HUES48 (cell line): Measurements from ENCODE around the gene MIF4GD.
"Not testable (repeated sequence)": the region's sequence is repeated elsewhere in the genome, so short reads cannot be mapped to it uniquely, and the experiment has no call there.

Experiments used
- H3K27ac ChIP-seq: one replicate; pipeline ENCODE4 v1.7.0; 2013; ENCODE audit warnings: low read depth, low read length, inconsistent platforms
- H3K27me3 ChIP-seq: 2 replicates; pipeline ENCODE4 v1.6.1; 2013; ENCODE audit warnings: mild to moderate bottlenecking, low read length; ENCODE audit not compliant: control insufficient read depth, insufficient read depth
- H3K36me3 ChIP-seq: 2 replicates; pipeline ENCODE4 v1.6.1; 2013; ENCODE audit warnings: low read length; ENCODE audit not compliant: control insufficient read depth, insufficient read depth
- H3K4me1 ChIP-seq: 2 replicates; pipeline ENCODE4 v1.6.1; 2013; ENCODE audit warnings: mild to moderate bottlenecking, low read length; ENCODE audit not compliant: control insufficient read depth, insufficient read depth
- H3K4me3 ChIP-seq: 2 replicates; pipeline ENCODE4 v1.5.1; 2013; ENCODE audit warnings: mild to moderate bottlenecking, low read depth, low read length
- H3K9ac ChIP-seq: 2 replicates; pipeline ENCODE4 v1.6.1; 2013; ENCODE audit warnings: mild to moderate bottlenecking, low read depth, low read length, moderate library complexity
- H3K9me3 ChIP-seq: 2 replicates; pipeline ENCODE4 v1.6.1; 2013; ENCODE audit warnings: low read length; ENCODE audit not compliant: control insufficient read depth, insufficient read depth

MIF4GD gene

GRCh38 chr17:75307957-75308731 lies 37.1 kb upstream of the MIF4GD start:
- H3K27me3 ChIP-seq: no peaks in the 10 kb centered on the region
- no peaks in the 10 kb centered on the region for H3K36me3 ChIP-seq
- H3K9ac ChIP-seq: no peak overlapping the region
- no peak overlapping the region for H3K27ac ChIP-seq
- H3K9me3 ChIP-seq: no peaks in the 10 kb centered on the region
- H3K4me1 ChIP-seq: no peaks in the 10 kb centered on the region
- no peak overlapping the region for H3K4me3 ChIP-seq

DNA sequence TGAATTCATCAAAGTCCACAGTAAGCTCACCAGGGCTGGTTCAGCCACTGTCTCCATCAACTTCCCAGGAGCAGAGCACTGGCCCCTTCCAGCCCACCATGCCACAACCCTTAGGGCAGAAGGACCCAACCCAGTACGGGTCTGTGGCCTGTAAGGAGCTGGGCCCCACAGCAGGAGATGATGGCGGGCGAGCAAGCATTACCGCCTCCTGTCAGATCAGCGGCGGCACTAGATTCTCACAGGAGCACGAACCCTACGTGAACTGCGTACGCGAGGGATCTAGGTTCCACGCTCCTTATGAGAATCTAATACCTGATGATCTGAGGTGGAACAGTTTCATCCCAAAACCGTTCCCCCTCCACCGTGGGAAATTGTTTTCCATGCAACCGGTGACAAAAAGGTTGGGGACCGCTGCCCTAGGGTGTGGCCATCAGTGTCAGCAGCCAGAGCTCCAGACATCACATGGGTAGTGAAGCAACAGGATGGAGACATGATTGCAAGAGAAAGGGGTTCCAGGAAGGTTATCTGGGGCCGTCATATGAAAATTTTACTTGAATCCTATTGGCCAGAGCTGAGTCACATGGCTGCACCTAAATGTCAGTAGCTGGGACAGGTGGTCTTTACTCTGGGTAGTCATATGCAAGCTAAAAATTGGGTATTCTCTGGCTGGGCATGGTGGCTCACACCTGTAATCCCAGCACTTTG lies 30.6 kb upstream of the MIF4GD start:
- Histone ChIP-seq H3K9me3 (no peaks in the 10 kb centered on the region), H3K4me1 (no peaks in the 10 kb centered on the region), H3K36me3 (no peaks in the 10 kb centered on the region), H3K27me3 (no peaks in the 10 kb centered on the region), H3K27ac (no peak overlapping the region), H3K9ac (no peak overlapping the region), H3K4me3 (no peak overlapping the region)

GRCh38 chr17:75301049-75301448 lies 30.0 kb upstream of the MIF4GD start:
- Histone ChIP-seq H3K27me3 (no peaks in the 10 kb centered on the region), H3K4me1 (no peaks in the 10 kb centered on the region), H3K9ac (no peak overlapping the region), H3K4me3 (no peak overlapping the region), H3K9me3 (no peaks in the 10 kb centered on the region), H3K27ac (no peak overlapping the region), H3K36me3 (no peaks in the 10 kb centered on the region)

- Histone ChIP-seq H3K4me3 (no peak overlapping the region), H3K4me1 (no peaks in the 10 kb centered on the region), H3K36me3 (no peaks in the 10 kb centered on the region), H3K27me3 (no peaks in the 10 kb centered on the region), H3K9ac (no peak overlapping the region), H3K9me3 (no peaks in the 10 kb centered on the region), H3K27ac (no peak overlapping the region)
Measured at GRCh38 chr17:75300280-75300679, 29.2 kb upstream of the MIF4GD start.

- Histone ChIP-seq H3K9me3 (no peaks in the 10 kb centered on the region), H3K36me3 (no peaks in the 10 kb centered on the region), H3K27ac (no peak overlapping the region), H3K9ac (no peak overlapping the region), H3K27me3 (no peaks in the 10 kb centered on the region), H3K4me1 (no peaks in the 10 kb centered on the region), H3K4me3 (no peak overlapping the region)
Measured at GRCh38 chr17:75295201-75296158, 24.4 kb upstream of the MIF4GD start.

DNA sequence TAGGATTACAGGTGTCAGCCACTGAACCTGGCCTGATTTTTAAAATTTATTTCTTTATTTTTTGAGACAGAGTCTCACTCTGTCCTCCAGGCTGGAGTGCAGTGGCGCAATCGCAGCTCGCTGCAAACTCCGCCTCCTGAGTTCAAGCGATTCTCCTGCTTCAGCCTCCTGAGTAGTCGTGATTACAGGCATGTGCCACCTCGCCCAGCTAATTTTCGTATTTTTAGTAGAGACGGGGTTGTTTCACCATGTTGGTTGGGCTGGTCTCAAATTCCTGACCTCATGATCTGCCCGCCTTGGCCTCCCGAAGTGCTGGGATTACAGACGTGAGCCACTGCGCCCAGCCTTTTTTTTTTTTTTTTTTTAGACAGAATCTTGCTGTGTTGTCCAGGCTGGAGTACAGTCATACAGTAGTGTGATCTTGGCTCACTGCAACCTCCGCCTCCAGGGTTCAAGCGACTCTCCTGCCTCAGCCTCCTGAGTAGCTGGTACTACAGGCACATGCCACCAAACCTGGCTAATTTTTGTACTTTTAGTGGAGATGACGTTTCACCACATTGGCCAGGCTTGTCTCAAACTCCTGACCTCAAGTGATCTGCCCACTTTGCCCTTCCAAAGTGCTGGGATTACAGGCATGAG lies 21.9 kb upstream of the MIF4GD start:
- H3K9me3 ChIP-seq, H3K27ac ChIP-seq, H3K36me3 ChIP-seq, H3K9ac ChIP-seq, H3K27me3 ChIP-seq, H3K4me1 ChIP-seq, H3K4me3 ChIP-seq: not testable (repeated sequence)

GRCh38 chr17:75289832-75290337 lies 18.9 kb upstream of the MIF4GD start:
- H3K9ac ChIP-seq: peak overlapping the region; percentile 42
- H3K36me3 ChIP-seq: peaks cover 17% of the 10 kb centered on the region
- H3K4me1 ChIP-seq: peaks cover 3% of the 10 kb centered on the region; the same call in 1 of the 2 replicates
- no peaks in the 10 kb centered on the region for H3K27me3 ChIP-seq
- H3K9me3 ChIP-seq: no peaks in the 10 kb centered on the region
- H3K27ac ChIP-seq: peak overlapping the region; percentile 6
- peak overlapping the region; percentile 68 for H3K4me3 ChIP-seq

DNA sequence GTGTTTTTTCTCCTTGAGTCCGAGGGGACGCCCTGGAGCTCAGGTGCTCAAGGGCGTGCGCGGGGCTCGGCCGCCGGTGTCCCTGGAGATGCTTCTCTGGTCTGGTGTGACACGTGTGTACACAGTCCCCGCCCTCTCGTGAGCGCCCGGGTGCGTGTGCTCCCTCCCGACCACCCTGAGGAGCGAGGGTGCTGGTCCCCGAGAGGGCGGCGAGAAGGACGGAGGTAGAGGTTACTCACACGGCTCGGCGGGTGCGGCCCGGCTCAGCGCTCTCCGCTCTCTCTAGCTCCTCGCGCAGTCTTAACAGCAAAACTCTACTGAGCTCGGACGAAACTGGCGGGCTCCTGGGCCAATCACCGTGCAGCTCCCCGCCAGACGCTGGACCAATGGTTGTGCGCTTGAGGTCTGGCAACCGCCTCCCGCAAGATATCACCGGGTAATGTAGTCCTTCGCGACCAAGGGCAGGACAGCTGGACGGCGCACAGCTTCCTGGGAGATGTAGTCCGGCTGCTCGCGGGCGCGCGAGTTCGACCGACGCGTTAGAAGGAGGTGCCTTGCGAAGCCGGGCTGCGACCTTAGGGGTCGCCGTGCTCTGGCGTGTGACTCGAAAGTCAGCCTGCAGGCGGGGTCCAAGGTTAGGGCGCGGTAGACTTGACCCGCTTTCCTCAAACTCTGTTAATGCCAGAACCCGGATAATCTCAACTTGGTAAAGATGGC lies 18.2 kb upstream of the MIF4GD start, which contains the start of gene SLC25A19:
SLC25A19 (minus strand) TSS at position 319 of the 717 bp plus-strand sequence. CDS start 2,669 bp downstream, outside the sequence.
- H3K27ac ChIP-seq: peak within 1 kb of the TSS; percentile 6
- H3K36me3 ChIP-seq: peaks cover 17% of the 10 kb centered on the region
- no peaks in the 10 kb centered on the region for H3K27me3 ChIP-seq
- peak within 1 kb of the TSS; percentile 70 for H3K9ac ChIP-seq
- peak within 1 kb of the TSS; percentile 96 for H3K4me3 ChIP-seq
- no peaks in the 10 kb centered on the region for H3K9me3 ChIP-seq
- peaks cover 3% of the 10 kb centered on the region; the same call in 1 of the 2 replicates for H3K4me1 ChIP-seq

- H3K27me3 ChIP-seq: no peaks in the 10 kb centered on the region
- no peak overlapping the region for H3K27ac ChIP-seq
- H3K36me3 ChIP-seq: peaks cover 17% of the 10 kb centered on the region
- peak overlapping the region; percentile 96 for H3K4me3 ChIP-seq
- H3K9ac ChIP-seq: peak overlapping the region; percentile 70
- no peaks in the 10 kb centered on the region for H3K9me3 ChIP-seq
- H3K4me1 ChIP-seq: peaks cover 3% of the 10 kb centered on the region; the same call in 1 of the 2 replicates
Measured at GRCh38 chr17:75288770-75289114, 17.7 kb upstream of the MIF4GD start.

- H3K9me3 ChIP-seq: no peaks in the 10 kb centered on the region
- H3K4me1 ChIP-seq: peaks cover 3% of the 10 kb centered on the region; the same call in 1 of the 2 replicates
- peak overlapping the region; percentile 96 for H3K4me3 ChIP-seq
- H3K27ac ChIP-seq: no peak overlapping the region
- no peaks in the 10 kb centered on the region for H3K27me3 ChIP-seq
- peaks cover 20% of the 10 kb centered on the region for H3K36me3 ChIP-seq
- H3K9ac ChIP-seq: no peak overlapping the region
Measured at GRCh38 chr17:75288359-75288758, 17.3 kb upstream of the MIF4GD start.
